NCI-H2171 (cell line): ENCODE results near the gene FAR2.
"Not testable (repeated sequence)": the region's sequence is repeated elsewhere in the genome, so short reads cannot be mapped to it uniquely, and the experiment has no call there.

Experiments used
- DNase-seq: peaks from one replicate; lab custom pipeline; 2025; lab: John Stamatoyannopoulos, UW

The FAR2 gene

DNA sequence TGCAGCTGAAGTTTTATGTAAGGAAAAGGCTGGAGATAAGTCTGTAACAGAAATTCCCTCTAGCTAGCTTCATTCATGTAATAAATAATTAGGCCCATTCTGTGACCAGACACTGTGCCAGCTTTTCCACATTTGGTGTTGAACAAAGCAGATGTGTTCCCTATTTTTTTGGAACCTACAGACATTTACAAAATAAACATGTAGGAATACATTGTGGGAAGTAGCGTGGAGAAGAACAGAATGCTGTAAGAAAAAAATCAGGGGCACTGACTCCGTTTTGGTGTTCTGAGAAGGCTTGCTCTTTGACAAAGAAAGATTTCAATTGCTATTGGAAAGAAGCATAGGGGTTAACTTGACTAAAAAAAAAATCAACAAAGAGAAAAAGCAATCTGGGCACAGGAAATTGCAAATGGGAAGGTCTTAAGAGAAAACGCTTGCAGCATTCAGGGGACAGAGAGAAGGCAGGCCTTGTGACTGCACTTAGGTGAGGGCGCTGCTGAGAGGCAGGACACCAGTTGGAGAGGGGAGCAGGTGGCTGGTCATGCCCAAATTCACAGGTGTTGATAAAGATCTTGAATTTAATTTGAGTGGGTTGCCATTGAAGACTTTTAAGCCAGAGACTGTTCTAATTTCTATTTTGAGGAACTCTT is 4.0 kb downstream of the FAR2 start:
- peak; percentile 33 for DNase-seq

DNA sequence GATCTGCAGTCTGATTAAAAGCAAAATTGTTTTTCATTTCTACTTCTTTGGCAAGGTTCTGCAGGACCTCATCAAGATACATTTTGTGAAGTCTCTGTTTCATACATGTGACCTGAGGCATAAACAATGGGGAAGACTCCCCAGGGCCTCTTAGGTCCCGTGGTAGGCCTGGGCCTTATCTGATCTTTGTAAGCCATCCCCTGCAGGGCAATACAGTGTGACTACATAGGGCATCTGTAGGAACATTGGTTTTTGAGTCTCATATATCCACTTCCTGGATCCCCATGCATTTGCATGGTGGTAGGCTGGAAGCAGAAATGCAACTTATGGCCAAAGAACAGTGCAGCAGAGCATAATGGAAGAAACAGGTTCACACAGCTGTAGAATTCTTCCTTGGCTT is 6.0 kb downstream of the FAR2 start:
- DNase-seq = no peak

DNA sequence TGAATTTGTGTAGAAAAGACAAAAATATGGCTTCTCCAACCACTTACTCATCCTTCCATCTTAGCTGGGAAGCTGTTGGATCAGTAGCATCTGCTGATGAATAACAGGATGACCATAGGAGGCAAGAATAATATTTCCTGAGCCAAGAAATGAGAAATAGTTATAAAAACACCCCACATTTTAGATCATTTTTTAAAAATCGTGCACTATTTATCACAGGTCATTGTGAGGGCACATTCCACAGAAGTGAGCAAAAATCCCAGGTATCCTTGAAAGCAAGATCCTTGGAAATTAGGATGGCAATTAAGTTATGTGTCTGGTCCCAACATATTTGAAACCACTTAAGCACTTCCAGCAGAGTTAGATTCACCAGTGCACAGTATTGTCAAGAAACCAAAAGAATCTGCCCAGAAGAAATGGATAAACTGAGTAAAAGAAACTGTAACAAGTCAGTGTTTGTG is 8.4 kb downstream of the FAR2 start:
- DNase-seq = no peak

DNA sequence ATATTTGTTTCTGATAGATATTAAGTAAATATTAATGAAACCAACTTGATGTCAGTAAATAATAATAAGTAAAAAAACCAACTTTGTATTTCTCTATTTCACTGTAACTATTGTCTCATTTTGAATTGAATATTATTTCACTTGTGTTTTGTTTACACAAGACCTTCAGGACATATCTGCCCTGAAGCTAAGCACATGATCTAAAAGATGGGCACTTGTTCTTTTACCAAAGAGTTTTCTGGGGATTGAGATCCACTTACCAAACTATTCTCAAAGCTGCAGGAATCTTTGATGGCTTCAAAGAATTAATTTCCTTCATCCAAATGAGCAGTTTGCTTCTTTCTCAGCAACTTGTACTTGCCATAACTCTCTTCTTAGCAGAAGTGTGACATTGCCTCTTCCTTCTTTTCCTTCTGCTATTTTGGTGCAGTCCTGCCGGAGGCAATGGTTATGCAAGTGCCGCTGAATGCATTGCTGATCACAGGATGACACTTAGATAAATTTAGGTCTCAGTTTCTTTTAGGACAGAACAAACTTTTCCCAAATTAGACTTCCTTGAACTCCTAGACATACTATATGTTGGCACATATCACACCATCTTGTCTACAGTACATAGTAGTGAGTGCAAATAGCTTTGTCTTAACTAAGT is 9.2 kb downstream of the FAR2 start:
- no peak for DNase-seq

DNA sequence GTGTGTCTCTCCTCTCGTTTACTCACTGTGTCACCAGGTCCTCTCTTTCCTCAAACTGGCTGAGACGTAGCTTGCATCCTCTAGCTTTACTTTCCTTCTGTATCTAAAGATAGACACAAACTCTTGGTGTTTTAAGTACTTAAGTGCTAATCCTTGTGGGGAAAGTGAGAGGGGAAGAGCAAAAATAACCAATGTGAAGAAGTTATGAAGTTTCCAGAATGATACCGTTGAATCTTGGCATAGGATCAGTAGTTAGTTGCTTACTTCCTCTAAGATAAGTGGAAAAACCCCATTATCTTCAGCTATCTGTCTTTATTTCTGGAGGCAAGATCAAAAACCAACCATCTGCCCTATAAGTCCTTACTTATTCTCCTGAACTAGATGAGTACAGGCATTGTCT is 10.6 kb downstream of the FAR2 start:
- DNase-seq = no peak

DNA sequence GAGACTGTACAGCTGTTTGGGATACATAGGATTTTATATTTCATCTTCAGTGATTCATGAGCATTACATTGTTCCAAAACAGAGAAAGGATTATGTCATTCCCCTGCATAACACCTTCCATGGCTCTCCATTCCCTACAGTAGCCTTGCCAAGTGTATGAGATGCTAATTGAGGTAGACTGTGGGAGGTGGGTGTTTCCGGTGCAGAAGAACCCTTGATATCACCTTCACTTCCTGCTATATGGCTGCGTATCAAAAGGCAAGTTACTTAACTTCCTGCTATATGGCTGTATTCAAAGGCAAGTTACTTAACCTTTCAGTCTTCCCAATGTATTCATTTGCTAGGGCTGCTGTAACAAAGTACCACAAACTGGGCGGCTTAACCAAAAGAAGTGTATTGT is 11.2 kb downstream of the FAR2 start:
- DNase-seq = no peak

DNA sequence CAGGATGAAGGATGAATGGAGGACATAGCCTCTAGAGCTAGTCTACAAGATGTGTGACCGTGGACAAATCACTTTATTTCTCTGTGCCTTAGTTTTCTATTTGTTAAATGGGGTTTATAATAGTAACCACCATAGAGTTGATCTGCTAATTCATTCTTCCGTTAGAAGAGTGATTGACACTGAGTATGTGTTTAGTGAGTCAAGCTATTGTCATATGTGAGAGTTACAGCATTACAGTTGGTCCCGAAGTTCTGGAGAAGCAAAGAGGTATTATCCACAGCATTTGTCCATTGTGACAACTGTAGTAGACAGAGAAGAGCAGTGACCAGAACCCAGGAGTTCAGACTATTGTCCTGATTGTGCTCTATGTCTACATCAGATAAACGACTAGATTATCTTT is 14.1 kb downstream of the FAR2 start:
- no peak for DNase-seq

DNA sequence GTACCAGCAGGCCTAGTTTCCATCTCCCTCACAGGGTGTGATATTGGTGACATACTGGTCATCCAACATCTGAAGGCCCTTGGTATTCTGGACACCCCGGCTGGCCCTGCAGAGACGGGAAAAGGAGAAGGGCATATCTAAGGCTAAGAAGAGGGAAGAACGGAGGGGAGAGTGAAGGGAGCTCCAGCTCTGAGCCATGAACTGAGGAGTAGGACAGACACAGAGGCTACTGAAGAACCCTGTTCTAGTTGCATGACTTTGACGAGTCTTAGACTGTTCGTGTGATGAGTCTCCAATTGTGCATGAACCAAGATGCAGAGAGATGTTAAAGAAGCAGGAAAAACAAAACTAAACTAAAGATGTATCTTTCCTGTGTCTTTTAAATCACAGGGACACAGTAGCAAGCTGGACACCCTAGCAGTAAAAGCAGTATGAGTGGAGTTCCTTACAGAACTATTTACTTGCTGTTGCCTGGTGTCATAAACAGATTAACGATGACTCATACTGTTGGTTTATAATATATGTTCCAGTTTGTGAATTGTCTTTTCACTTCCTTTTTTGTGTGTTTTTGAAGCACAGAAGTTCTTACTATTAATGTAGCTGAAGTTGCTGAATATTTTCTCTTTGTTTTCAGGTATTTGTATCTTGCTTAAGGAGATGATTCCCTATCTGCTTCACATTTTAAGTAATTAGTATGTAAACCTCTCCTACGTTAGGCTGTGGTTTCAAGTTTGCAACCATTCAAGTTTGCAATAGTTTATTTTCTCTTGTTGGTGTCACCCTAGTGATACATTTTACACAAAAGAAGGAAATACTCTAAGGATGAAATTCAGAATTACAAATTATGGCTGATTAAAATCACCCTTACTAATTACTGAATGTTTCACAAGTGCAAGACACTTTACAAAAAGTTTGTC is 15.7 kb downstream of the FAR2 start:
- DNase-seq = no peak

DNA sequence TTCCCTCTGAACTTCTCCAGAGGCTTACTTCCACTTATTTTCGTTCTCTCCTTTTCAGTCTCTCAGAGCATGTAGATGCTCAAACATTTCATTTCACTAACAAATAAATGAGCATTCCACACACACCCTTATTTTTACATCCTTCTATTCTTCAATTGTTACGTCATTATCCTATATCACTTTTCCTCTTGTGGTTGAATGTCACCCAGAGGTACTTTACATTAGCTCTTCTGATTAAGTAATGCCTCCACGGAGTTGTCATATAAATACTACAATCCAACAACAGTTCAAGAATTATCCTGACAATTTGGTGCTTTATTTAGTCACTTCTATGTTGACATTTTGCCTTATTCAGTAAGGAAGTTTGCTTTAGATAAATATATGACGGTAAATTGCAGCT is 18.4 kb downstream of the FAR2 start:
- no peak for DNase-seq

DNA sequence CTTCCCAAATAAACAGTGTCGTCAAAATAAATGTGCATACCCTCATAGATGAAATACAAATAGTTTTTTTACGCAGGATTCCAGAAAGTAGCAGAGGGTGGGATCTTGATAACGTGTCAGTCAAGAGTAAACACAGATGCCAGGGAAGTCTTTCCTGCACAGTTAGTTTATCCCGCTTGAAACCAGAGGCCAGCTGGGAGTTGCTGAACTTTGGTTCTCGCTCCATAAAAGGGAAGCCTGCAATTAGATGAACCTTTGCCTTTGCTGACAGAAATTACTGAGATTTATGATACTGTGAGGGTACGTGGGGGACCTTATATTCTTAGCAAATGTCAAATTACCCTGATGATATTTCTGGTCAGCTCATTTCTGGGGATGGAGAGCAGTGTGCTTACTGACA is 18.9 kb downstream of the FAR2 start:
- no peak for DNase-seq

DNA sequence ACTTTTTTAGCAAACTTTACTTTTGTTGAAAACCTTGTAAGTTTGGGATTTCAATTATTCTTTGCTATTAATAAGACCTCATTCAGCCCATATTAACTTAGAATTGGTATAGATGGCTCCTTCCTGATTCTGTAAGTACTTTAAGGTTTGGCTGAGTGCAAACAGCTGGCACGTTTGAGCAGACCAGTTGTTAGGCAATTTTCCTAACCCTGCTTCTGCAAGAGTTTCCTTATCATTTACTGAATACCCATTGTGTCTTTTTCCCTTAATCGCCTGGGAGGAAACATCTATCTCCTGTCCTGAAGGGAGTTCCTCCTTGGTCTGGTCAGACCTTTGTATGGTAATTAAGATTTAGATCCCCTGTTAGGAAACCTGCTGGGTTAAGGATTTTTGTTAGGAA is 20.9 kb downstream of the FAR2 start:
- DNase-seq = not testable (repeated sequence)

DNA sequence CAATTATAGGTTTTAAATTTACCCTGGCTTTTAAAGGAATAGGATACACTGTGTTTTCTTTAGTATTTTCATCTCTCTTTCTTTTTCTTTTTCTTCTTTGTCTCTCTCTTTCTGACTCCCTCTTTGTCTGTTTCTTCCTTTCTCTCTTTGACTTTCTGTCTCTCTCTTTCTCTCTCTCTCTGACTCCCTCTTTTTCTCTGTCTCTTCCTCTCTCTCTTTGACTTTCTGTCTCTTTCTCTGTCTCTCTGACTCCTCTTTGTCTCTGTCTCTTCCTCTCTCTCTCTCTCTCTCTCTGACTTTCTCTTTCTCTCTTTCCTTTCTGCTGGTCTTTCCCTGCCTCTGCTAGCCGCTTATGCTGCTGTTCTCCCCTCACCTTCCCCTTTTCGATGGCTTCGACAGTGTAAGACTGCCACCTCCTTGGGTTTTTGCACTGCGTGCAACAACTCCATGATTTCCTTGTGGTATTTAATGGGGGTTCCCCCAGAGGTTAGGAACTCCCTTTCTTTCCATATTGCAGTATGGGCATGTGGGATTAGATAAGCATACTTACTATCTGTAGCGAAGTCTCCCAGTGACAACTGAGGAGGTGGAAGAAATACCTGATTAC is 21.5 kb downstream of the FAR2 start:
- DNase-seq = not testable (repeated sequence)

DNA sequence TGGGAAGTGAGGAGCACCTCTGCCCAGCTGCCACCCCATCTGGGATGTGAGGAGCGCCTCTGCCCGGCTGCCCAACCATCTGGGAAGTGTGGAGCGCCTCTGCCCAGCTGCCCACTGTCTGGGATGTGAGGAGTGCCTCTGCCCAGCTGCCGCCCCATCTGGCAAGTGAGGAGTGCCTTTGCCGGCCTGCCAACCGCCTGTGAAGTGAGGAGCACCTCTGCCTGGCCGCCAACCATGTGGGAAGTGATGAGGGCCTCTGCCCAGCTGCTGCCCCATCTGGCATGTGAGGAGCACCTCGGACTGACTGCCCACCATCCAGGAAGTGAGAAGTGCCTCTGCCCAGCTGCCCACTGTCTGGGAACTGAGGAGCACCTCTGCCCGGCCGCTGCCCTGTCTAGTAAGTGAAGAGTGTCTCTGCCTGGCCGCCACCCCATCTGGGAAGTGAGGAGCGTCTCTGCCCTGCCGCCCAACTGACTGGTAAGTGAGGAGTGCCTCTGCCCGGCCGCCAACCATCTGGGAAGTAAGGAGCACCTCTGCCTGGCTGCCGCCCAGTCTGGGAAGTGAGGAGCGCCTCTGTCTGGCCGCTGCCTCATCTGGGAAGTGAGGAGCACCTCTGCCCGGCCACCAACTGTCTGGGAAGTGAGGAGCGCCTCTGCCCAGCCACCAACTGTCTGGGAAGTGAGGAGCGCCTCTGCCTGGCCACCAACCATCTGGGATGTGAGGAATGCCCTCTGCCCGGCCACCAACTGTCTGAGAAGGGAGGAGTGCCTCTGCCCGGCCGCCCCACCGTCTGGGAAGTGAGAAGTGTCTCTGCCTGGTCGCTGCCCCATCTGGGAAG is 22.6 kb downstream of the FAR2 start:
- DNase-seq = no peak

DNA sequence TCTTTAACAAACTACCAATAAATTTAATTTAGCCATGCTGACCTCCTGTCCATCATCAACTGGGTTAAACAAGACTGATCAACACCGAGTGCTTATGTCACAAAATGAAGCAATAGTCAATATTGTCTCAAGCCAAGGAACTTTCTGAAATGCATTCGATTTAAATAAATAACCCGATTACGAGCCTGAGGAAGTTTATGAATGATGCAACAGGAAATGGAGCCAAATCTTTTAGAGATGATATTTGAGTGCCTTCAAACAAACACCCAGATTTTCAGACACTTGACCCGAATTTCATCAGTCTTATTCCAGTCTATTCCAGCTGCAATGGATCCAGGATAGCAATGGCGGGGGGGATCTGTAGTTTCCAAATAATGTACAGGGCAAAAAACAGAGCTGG is 27.9 kb downstream of the FAR2 start:
- no peak for DNase-seq

DNA sequence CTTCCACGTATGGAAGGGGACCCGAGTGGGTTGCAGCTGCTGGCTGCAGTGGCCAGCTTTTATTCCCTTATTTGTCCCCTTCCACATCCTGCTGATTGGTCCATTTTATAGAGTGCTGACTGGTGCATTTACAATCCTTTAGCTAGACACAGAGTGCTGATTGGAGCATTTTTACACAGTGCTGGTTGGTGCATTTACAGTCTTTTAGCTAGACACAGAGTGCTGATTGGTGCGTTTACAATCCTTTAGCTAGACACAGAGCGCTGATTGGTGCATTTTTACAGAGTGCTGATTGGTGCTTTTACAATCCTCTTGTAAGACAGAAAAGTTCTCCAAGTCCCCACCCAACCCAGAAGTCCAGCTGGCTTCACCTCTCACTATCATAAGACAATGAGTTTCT is 33.2 kb downstream of the FAR2 start:
- DNase-seq = not testable (repeated sequence)

DNA sequence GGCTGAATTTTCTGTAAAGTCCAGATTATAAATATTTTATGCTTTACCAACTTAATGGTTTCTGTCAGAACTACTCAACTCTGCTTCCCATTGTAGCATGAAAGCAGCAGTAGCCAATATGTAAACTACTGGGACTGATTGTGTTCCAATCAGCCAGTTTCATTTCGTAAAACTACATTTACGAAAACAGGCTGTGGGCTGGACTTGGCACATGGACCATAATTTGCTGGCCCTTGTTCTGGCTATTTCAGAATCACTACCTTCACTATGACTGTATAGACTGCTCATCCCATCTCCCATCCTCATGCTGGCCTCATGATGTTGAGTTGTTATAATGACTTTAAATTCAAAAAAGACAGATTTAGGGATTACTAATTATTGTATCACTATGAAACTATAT is 38.7 kb downstream of the FAR2 start:
- DNase-seq = no peak

DNA sequence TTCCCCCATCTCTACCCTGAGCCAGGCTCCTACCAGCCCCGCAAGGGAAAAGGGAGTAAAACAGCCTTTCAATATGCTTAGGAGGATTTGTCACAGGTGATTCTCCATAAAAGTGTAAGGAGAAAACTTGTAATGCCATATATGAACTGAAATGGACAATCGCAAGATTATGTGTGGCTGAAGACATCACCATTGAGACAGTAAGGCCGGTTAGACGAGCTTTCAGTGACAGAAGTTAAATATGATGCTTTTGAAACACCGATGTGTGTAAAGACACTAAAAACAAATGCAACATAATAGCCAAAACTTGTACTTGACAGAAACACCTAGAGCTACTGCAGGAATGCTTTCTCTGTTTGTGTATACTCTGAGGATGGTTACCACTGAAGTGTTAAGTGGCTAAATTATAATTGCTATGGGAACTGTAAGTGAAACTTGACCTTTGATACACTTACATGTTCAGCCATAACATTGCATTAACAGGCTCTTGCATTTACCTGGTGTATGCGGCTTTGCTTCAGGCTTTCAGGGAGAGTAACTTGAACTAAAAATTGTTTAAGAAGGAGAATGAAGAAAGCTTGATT is 42.3 kb downstream of the FAR2 start:
- no peak for DNase-seq

DNA sequence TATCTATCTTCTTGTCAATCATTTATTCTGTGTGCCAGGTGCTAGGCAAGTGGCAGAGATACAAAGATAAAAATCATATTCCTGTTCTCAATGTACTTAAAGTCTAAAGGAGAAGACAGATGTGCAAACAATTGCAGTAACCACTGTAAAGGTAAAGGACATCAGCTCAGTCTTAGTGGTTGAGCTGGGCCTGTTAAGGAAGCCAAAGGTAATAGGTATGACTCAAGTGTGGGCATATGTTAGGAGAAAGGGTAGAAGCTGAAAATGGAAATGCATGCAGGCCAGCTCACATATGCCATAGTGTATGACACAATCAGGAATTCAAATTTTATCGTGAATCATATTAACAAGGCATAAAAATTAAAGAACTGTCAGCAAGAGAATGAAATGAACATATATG is 49.8 kb downstream of the FAR2 start:
- DNase-seq = no peak

DNA sequence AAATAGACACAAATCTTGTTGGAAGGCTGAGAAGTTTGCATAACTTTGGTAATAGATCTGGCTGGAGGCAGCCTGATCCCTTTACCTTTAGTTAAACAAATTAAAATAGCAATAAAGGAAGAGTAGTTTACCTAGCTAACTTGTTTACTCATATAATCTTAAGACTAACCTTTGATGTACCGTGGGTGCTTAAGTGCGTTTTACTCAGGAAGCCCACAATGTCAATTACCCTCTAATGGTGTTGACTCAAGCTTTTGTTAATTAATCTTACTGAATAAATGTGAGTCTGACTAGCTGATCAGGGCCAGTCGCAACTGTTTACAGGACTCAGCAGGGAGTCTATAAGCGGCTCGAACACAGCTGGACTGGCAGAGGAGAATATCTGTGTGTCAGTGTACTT is 51.5 kb downstream of the FAR2 start:
- DNase-seq = no peak

DNA sequence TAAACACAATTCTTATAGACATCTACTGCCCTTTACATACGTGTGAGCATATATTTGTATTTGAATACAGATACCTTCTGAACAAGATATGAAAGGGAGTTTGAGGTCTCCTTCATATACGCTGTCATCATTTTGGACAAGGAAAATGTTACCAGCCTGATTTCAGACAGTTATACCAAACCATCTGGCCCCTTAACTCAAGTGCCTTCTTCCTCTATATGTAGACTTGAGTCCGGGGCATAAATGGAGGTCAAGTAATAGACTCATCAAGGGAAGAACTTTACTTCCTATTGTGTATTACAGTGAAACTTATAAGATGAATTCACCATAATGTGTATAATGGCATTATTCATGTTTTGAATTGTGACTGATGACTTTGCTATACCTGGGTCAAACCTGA is 52.2 kb downstream of the FAR2 start:
- DNase-seq = no peak

DNA sequence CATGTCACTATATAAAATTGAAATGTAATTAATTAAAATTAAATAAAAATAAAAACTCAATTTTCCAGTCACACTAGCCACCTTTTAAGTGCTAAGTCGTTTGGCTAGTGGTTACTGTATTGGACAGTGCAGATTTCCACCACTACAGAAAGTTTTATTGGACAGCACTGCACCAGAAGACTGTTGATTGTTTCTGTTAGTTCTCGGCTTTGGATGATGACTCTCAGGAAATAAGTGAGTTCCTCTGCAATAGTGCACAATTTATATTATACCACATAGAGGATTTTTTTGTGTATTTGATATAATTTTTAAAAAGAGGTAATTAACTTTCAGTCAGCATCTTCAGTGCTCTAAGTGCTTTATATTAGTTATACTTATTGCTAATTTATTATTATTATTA is 52.7 kb downstream of the FAR2 start:
- no peak for DNase-seq
